GM19099 (cell line): ENCODE results near the gene GRM7.

Experiments
- POLR2A ChIP-seq: IDR thresholded peaks from 3 replicates; pipeline ENCODE4 v1.6.1; 2011; ENCODE audit warnings: low read depth; ENCODE audit not compliant: insufficient read length; ENCODE audit errors: extremely low read depth

The GRM7 gene

GRCh38 chr3:7713724-7714123, 852.8 kb downstream of the GRM7 start:
- TF ChIP-seq POLR2A = no peak

GRCh38 chr3:7720649-7721297, 859.9 kb downstream of the GRM7 start:
- no peak for TF ChIP-seq POLR2A

GRCh38 chr3:7721869-7722268, 861.0 kb downstream of the GRM7 start:
- no peak for TF ChIP-seq POLR2A

- TF ChIP-seq POLR2A = no peak
These were observed 867.9 kb downstream of the GRM7 start for GRCh38 chr3:7728566-7729519.

- TF ChIP-seq POLR2A = no peak
These were observed 873.0 kb downstream of the GRM7 start for GRCh38 chr3:7733933-7734332.

- no peak for TF ChIP-seq POLR2A
These were observed 873.5 kb downstream of the GRM7 start for GRCh38 chr3:7734456-7734855.

GRCh38 chr3:7737263-7737662, 876.3 kb downstream of the GRM7 start:
- no peak for TF ChIP-seq POLR2A

GRCh38 chr3:7739754-7740153, 878.8 kb downstream of the GRM7 start:
- TF ChIP-seq POLR2A = no peak

- TF ChIP-seq POLR2A = no peak
These were observed 879.5 kb downstream of the GRM7 start for GRCh38 chr3:7740458-7740857.

- no peak for TF ChIP-seq POLR2A
These were observed 883.9 kb downstream of the GRM7 start for GRCh38 chr3:7744850-7745249.

GRCh38 chr3:7745711-7746110, 884.8 kb downstream of the GRM7 start:
- TF ChIP-seq POLR2A = no peak

GRCh38 chr3:7749931-7750695, 889.2 kb downstream of the GRM7 start:
- no peak for TF ChIP-seq POLR2A

GRCh38 chr3:7752005-7752404, 891.1 kb downstream of the GRM7 start:
- no peak for TF ChIP-seq POLR2A

- no peak for TF ChIP-seq POLR2A
These were observed 893.9 kb downstream of the GRM7 start for GRCh38 chr3:7754653-7755441.

GRCh38 chr3:7759630-7760029, 898.7 kb downstream of the GRM7 start:
- TF ChIP-seq POLR2A = no peak
